Neural cell (in vitro differentiated cells): ENCODE measurements around the gene FYB1. TPM values are rescaled to one million over a fixed set of nuclear protein-coding genes. Genes with fewer than 3 reads are reported as not detected.

Experiments used
- H2AFZ ChIP-seq: fragments of 200-600, 300-800 bp; sonication (generic), shearing (Covaris generic); 2 replicates; pipeline ENCODE4 v1.6.0; 2014; ENCODE audit warnings: low read depth, mild to moderate bottlenecking, antibody characterized with exemption, low read length, moderate library complexity
- H3F3A ChIP-seq: fragments of 200-600 bp; shearing (Covaris generic); 2 replicates; pipeline ENCODE4 v1.6.1; 2016; ENCODE audit warnings: mild to moderate bottlenecking, moderate library complexity, mixed read lengths, antibody characterized with exemption, low read length; ENCODE audit not compliant: insufficient read depth, poor library complexity, severe bottlenecking
- H3K27ac ChIP-seq: fragments of 200-600, 300-800 bp; sonication (generic), shearing (Covaris generic); 2 replicates; pipeline ENCODE4 v1.5.1; 2014; ENCODE audit warnings: mild to moderate bottlenecking, low read length, moderate library complexity
- H3K27me3 ChIP-seq: fragments of 300-800, 200-600 bp; sonication (generic), shearing (Covaris generic); 2 replicates; pipeline ENCODE4 v1.6.0; 2014; ENCODE audit warnings: mild to moderate bottlenecking, low read depth, low read length, moderate library complexity; ENCODE audit not compliant: insufficient read depth
- H3K36me3 ChIP-seq: fragments of 300-800, 200-600 bp; sonication (generic), shearing (Covaris generic); 2 replicates; pipeline ENCODE4 v1.5.1; 2014; ENCODE audit warnings: mild to moderate bottlenecking, antibody characterized with exemption, low read length, moderate library complexity; ENCODE audit not compliant: insufficient read depth
- H3K4me2 ChIP-seq: fragments of 300-800, 200-600 bp; sonication (generic), shearing (Covaris generic); 2 replicates; pipeline ENCODE4 v1.6.0; 2014; ENCODE audit warnings: mild to moderate bottlenecking, low read length
- H3K4me3 ChIP-seq: fragments of 300-800, 200-600 bp; sonication (generic), shearing (Covaris generic); 2 replicates; pipeline ENCODE4 v1.5.1; 2014; ENCODE audit warnings: mild to moderate bottlenecking, low read length, moderate library complexity
- H3K79me2 ChIP-seq: fragments of 200-600 bp; shearing (Covaris generic); replicated peaks from 2 replicates; pipeline ENCODE4 v1.6.0; 2014; ENCODE audit warnings: mild to moderate bottlenecking, low read length, moderate library complexity; ENCODE audit not compliant: insufficient read depth
- H3K9ac ChIP-seq: fragments of 300-800, 200-600 bp; sonication (generic), shearing (Covaris generic); 2 replicates; pipeline ENCODE4 v1.6.1; 2016; ENCODE audit warnings: mild to moderate bottlenecking, low read length, mixed read lengths
- H3K9me2 ChIP-seq: fragments of 200-600 bp; shearing (Covaris generic); 2 replicates; pipeline ENCODE4 v1.6.1; 2016; ENCODE audit warnings: mild to moderate bottlenecking, low read length, mixed read lengths; ENCODE audit not compliant: insufficient read depth
- H3K9me3 ChIP-seq: fragments of 200-600, 300-800 bp; sonication (generic), shearing (Covaris generic); 2 replicates; pipeline ENCODE4 v1.6.1; 2016; ENCODE audit warnings: mild to moderate bottlenecking, mixed run types, low read length, moderate library complexity, mixed read lengths
- H4K20me1 ChIP-seq: fragments of 200-600 bp; shearing (Covaris generic); 2 replicates; pipeline ENCODE4 v1.6.1; 2016; ENCODE audit warnings: mild to moderate bottlenecking, mixed run types; ENCODE audit not compliant: insufficient read depth
- CTCF ChIP-seq: fragments of 450-650 bp; IDR thresholded peaks from 2 replicates; pipeline ENCODE4 v1.5.1; 2014; ENCODE audit warnings: antibody characterized with exemption, mild to moderate bottlenecking, moderate library complexity; ENCODE audit not compliant: poor library complexity, severe bottlenecking
- EP300 ChIP-seq: fragments of 450-650 bp; conservative IDR thresholded peaks from 2 replicates; pipeline ENCODE4 v1.6.1; 2014; ENCODE audit warnings: antibody characterized with exemption, mild to moderate bottlenecking, moderate library complexity; ENCODE audit not compliant: poor library complexity, severe bottlenecking
- EZH2 ChIP-seq: fragments of 200-600, 300-800 bp; shearing (Covaris generic), sonication (generic); IDR thresholded peaks from 2 replicates; pipeline ENCODE4 v1.6.1; 2014; ENCODE audit warnings: antibody characterized with exemption, low read length, borderline replicate concordance, mild to moderate bottlenecking; ENCODE audit not compliant: insufficient read depth, poor library complexity, severe bottlenecking
- MXI1 ChIP-seq: fragments of 450-650 bp; conservative IDR thresholded peaks from 2 replicates; pipeline ENCODE4 v1.6.1; 2014; ENCODE audit warnings: antibody characterized with exemption, mild to moderate bottlenecking; ENCODE audit not compliant: poor library complexity, severe bottlenecking
- POLR2AphosphoS5 ChIP-seq: IDR thresholded peaks from 2 replicates; pipeline ENCODE4 v1.6.1; 2012
- RAD21 ChIP-seq: fragments of 450-650 bp; conservative IDR thresholded peaks from 2 replicates; pipeline ENCODE4 v1.6.1; 2014; ENCODE audit warnings: antibody characterized with exemption, mild to moderate bottlenecking, moderate library complexity
- REST ChIP-seq: IDR thresholded peaks from 2 replicates; pipeline ENCODE4 v1.6.1; 2012; ENCODE audit warnings: borderline replicate concordance
- SMC3 ChIP-seq: fragments of 450-650 bp; conservative IDR thresholded peaks from 2 replicates; pipeline ENCODE4 v1.6.1; 2014; ENCODE audit warnings: antibody characterized with exemption, mild to moderate bottlenecking, moderate library complexity; ENCODE audit not compliant: poor library complexity
- TAF1 ChIP-seq: IDR thresholded peaks from 2 replicates; pipeline ENCODE4 v1.6.1; 2012; ENCODE audit warnings: low read depth
- polyA plus RNA-seq: library from polyadenylated mRNA; depleted of rRNA; stranded (reverse); fragments of >200 nt; gene quantifications from 2 replicates; pipeline ENCODE4 v1.2.3, GENCODE V29; 2014

FYB1 gene
- polyA plus RNA-seq, 1 donor from 2014 or later, result not detected

- Histone ChIP-seq H3K9me3 (no peaks in the 10 kb centered on the region), H3F3A (no peaks in the 10 kb centered on the region), H3K9ac (no peak overlapping the region), H3K36me3 (peaks cover 5% of the 10 kb centered on the region), H2AFZ (no peak overlapping the region), H3K27ac (no peak overlapping the region), H3K79me2 (peaks cover 58% of the 10 kb centered on the region), H3K9me2 (no peaks in the 10 kb centered on the region), H3K4me2 (no peak overlapping the region), H3K4me3 (no peak overlapping the region), H3K27me3 (no peaks in the 10 kb centered on the region), H4K20me1 (no peaks in the 10 kb centered on the region)
- no peak for TF ChIP-seq RAD21
- no peak for TF ChIP-seq MXI1
- TF ChIP-seq EP300, result no peak
- no peak for TF ChIP-seq CTCF
- TF ChIP-seq SMC3, result no peak
- TF ChIP-seq REST, result no peak
- no peak for TF ChIP-seq POLR2AphosphoS5
- no peak for TF ChIP-seq TAF1
- TF ChIP-seq EZH2, result no peak
Measured at GRCh38 chr5:39062530-39062929, 156.8 kb downstream of the FYB1 start.

- Histone ChIP-seq H3K27me3 (no peaks in the 10 kb centered on the region), H3K9me3 (no peaks in the 10 kb centered on the region), H3K27ac (no peak overlapping the region), H3K9ac (no peak overlapping the region), H3K4me3 (no peak overlapping the region), H3K4me2 (no peak overlapping the region), H3K79me2 (peaks cover 55% of the 10 kb centered on the region), H3F3A (no peaks in the 10 kb centered on the region), H3K9me2 (no peaks in the 10 kb centered on the region), H2AFZ (no peak overlapping the region), H4K20me1 (no peaks in the 10 kb centered on the region), H3K36me3 (peaks cover 3% of the 10 kb centered on the region)
- TF ChIP-seq REST (no peak), SMC3 (no peak), EP300 (no peak), CTCF (no peak), RAD21 (no peak)
Measured at GRCh38 chr5:39062104-39062503, 157.3 kb downstream of the FYB1 start.
